Measurements from ENCODE around the gene MAB21L4.

MAB21L4 gene

DNA sequence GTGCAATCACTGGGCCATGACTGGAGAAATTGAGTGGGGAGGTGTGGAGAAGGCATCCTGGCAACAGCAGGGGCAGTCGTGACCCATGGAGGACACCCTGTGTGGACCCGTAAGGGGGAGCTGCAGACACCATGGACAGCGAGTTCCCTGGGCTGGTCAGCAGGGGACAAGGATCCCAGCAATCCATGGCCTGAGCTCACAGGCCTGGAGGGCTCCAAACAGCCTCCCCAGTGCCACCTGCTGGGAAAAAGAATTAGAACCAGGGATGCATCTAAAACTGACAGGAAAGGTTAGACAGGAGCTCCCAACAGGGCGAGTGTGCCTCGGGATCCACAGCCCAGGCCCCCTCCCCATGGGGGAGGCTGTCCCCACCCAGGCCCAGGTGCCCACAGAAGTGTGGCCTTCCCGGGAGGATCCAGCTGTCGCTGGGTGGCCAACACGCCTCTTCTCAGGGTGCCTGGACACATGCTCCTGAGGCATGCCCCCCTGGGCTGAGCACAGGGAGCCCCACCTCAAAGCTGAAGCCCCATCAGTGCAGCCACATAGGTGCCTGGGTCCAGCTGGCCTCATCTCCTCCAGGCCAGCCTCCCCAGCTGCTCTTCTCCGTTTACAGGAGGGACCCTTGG lies 55.4 kb downstream of the MAB21L4 start:
- Histone ChIP-seq H3K27ac (ENCODE audit: low read depth, low read length) (no peak overlapping the region), H3K9me3 (ENCODE audit: low read length) (no peaks in the 10 kb centered on the region), H3K4me1 (ENCODE audit: insufficient read depth, low read length) (no peaks in the 10 kb centered on the region), H3K27me3 (ENCODE audit: control insufficient read depth in 1 of 2, insufficient read depth in 2 of 2, low read length in 2 of 2) (peaks cover 0 to 4% of the 10 kb centered on the region in 2 donors), H3K36me3 (ENCODE audit: insufficient read depth, low read length) (no peaks in the 10 kb centered on the region), H3K9ac (ENCODE audit: low read length) (no peak overlapping the region), H3K4me3 (ENCODE audit: low read depth in 1 of 2, low read length in 2 of 2) (no peak overlapping the region)

DNA sequence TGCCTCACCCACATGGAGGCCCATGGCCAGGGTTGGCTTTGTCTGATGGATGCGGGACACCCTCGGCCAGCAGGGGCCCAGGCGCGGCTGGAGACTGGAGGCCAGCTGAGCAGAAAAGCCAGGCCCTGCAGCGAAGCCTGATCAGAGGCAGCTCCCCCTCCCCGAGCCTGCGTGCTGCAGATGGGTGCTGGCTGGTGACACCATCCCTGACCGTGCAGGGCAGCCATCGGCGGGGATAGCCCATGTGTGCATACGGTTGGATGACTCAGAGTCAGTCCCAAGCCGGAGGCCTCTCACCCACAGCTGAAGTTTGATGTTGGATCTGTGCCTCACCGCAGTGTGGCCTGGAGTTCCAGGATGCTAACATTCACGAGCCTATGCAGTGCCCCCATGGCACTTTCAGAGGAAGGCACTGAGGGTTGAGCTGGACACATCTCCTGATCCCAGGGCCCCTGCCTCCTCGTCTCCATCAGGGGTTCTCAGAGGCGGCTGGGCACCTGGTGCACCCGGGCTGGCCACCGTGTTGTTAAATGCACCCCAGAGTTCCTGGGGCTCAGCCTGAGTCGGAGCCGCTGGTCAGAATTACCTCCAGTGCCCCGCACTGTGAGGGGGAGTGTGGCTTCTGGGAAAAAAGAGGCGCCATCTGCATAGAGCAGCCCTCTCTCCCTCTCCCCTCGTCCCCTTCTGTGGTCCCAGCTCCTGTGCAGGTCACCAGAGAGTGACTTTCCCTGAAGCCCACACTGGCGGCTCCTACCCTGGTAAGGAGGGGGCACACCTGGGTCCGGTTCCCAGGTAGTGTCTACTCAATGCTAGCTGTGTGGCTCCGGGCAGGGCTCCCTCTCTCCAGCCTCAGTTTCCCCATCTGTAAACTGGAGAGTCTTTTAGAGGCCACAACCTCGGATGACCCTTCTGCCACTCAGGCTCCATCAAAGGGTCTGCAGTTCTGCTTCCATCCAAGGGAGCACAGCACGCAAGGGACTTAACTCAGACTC lies 56.5 kb downstream of the MAB21L4 start:
- H3K9me3 ChIP-seq (ENCODE audit: low read length) = no peaks in the 10 kb centered on the region
- no peak overlapping the region for H3K27ac ChIP-seq (ENCODE audit: low read depth, low read length)
- H3K4me1 ChIP-seq (ENCODE audit: insufficient read depth, low read length) = no peaks in the 10 kb centered on the region
- H3K4me3 ChIP-seq (ENCODE audit: low read depth in 1 of 2, low read length in 2 of 2) = no peak overlapping the region
- peaks cover 0 to 4% of the 10 kb centered on the region in 2 donors for H3K27me3 ChIP-seq (ENCODE audit: control insufficient read depth in 1 of 2, insufficient read depth in 2 of 2, low read length in 2 of 2)
- H3K9ac ChIP-seq (ENCODE audit: low read length) = no peak overlapping the region
- no peaks in the 10 kb centered on the region for H3K36me3 ChIP-seq (ENCODE audit: insufficient read depth, low read length)

DNA sequence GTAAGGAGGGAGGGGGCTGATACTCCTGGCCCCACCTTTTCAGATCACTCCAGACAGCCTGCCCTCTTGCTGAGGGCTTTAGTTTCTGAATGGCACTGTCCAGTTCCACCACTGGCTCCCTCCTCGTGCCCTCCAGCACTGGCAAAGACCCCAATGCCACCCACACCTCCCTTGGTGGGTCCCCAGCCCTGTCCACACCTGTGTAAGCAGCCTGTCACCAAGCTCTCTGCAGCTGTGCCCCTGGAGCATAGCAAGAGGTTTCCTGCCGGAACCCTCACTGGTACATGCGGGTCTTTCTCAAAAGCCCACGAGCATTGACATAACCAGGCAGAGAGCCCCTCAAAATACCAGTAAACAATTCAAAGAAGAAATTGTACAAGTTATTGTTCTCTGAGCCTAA lies 58.3 kb downstream of the MAB21L4 start:
- peaks cover 0 to 4% of the 10 kb centered on the region in 2 donors for H3K27me3 ChIP-seq (ENCODE audit: control insufficient read depth in 1 of 2, insufficient read depth in 2 of 2, low read length in 2 of 2)
- no peaks in the 10 kb centered on the region for H3K36me3 ChIP-seq (ENCODE audit: insufficient read depth, low read length)
- no peaks in the 10 kb centered on the region for H3K9me3 ChIP-seq (ENCODE audit: low read length)
- H3K27ac ChIP-seq (ENCODE audit: low read depth, low read length) = no peak overlapping the region
- H3K4me1 ChIP-seq (ENCODE audit: insufficient read depth, low read length) = no peaks in the 10 kb centered on the region
- H3K9ac ChIP-seq (ENCODE audit: low read length) = no peak overlapping the region
- no peak overlapping the region for H3K4me3 ChIP-seq (ENCODE audit: low read depth in 1 of 2, low read length in 2 of 2)

DNA sequence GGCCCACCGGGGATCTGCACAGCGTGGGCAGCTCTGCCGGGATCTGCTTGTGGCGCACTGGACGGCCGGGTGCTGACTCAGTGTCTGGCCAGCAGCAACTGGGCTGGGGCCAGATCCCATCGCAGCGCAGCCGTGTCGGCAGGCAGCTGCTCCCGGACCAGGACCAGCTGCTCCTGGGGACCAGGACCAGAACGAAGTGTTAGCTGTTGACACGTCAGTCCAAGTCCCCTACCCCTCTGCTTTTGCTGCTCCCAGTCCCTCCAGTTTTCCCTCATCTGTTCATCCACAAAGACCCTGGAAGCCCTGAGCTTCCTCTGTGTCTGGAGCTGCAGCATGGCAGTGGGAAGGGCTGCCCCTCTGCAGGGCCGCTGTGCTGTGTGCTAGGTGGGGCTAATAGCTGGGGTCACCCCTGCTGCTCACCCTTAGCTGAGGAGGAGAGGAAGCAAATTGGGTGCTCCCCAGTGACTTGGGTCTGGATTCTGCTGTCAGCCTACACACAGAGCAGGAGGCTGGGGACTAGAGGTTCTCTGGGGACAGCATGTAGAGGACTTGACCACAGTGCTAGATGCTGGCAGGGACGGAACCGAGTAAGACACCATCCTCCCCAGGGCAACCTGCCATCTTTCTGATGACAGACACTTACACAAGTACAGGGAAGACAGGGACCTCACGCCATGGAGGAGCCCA lies 59.0 kb downstream of the MAB21L4 start:
- Histone ChIP-seq H3K36me3 (ENCODE audit: insufficient read depth, low read length) (no peaks in the 10 kb centered on the region), H3K9me3 (ENCODE audit: low read length) (no peaks in the 10 kb centered on the region), H3K4me1 (ENCODE audit: insufficient read depth, low read length) (peaks cover 1% of the 10 kb centered on the region), H3K9ac (ENCODE audit: low read length) (no peak overlapping the region), H3K27me3 (ENCODE audit: control insufficient read depth in 1 of 2, insufficient read depth in 2 of 2, low read length in 2 of 2) (peaks cover 0 to 4% of the 10 kb centered on the region in 2 donors), H3K27ac (ENCODE audit: low read depth, low read length) (no peak overlapping the region), H3K4me3 (ENCODE audit: low read depth in 1 of 2, low read length in 2 of 2) (no peak overlapping the region)
